Tibial artery (tissue), 4 donors: Measurements from ENCODE around the gene RORC.
"Not testable (repeated sequence)": the region's sequence is repeated elsewhere in the genome, so short reads cannot be mapped to it uniquely, and the experiment has no call there.

Experiments used
- DNase-seq, 2 donors: peaks; one replicate each; pipeline ENCODE4 v3.0.0-alpha.2; 2019
- H3K27ac ChIP-seq, 2 donors: fragments of 200-600 bp; sonication (generic) in 1 of 2; 1 replicate in 1 of 2; 2 replicates in 1 of 2; pipeline ENCODE4 v1.5.1; 2018 to 2019; ENCODE audit warnings: mild to moderate bottlenecking in 1 of 2
- H3K27me3 ChIP-seq, 2 donors: fragments of 200-600 bp; sonication (generic) in 1 of 2; one replicate each; pipeline versions ENCODE4 v1.5.1 to v1.6.0; 2016 to 2019
- H3K36me3 ChIP-seq, 3 donors: fragments of 200-600 bp; sonication (generic) in 2 of 3; one replicate each; pipeline ENCODE4 v1.5.1; 2016 to 2019; ENCODE audit warnings: mild to moderate bottlenecking in 2 of 3
- H3K4me1 ChIP-seq, 4 donors: fragments of 200-600 bp; sonication (generic) in 2 of 4; 1 replicate in 3 of 4; 2 replicates in 1 of 4; pipeline ENCODE4 v1.5.1; 2016 to 2019
- H3K4me3 ChIP-seq, 2 donors: fragments of 200-600 bp; sonication (generic) in 1 of 2; 1 replicate in 1 of 2; 2 replicates in 1 of 2; pipeline ENCODE4 v1.5.1; 2018 to 2019; ENCODE audit warnings: mild to moderate bottlenecking in 2 of 2
- H3K9me3 ChIP-seq, 3 donors: fragments of 200-600 bp; sonication (generic) in 1 of 3; one replicate each; pipeline ENCODE4 v1.5.1; 2016 to 2019
- CTCF ChIP-seq, 2 experiments: fragments of 200-600 bp in 1 of 2; fragments of 450-650 bp in 1 of 2; IDR thresholded peaks; one replicate each; pipeline ENCODE4 v1.5.1; 2017 to 2019; ENCODE audit warnings: antibody characterized with exemption in 2 of 2, mild to moderate bottlenecking in 1 of 2, moderate library complexity in 1 of 2
- intact Hi-C: fragments of 100-400 bp; cut with DNase I; formaldehyde crosslinking; loops from one replicate; pipeline ENCODE4 v1.15.0; 2023; ENCODE audit warnings: low total_unique reads

Gene RORC

DNA sequence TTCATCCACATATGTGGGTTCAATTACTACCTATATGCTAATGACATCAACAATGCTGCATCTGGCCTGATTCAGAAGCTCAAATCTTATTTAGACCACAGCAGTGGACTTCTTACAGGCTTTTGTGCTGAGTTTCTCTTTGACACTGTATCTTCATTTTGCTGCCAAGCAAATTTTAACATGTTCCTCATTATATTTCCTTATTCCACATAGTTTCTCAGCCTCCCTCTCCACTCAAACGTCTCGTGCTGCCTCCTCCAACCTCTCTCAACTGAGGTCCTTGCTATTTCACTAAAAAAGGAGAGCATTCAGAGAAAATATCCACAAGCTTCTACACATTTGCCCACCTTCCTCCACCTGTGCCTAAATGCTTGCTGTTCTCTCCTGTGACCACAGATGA lies 47.8 kb downstream of the RORC start:
- intact Hi-C loops: no loop called here
- H3K9me3 ChIP-seq: no peaks in the 10 kb centered on the region
- no peak for DNase-seq
- no peak for TF ChIP-seq CTCF (IDR thresholded peaks at IDR 0.05)
- peaks cover 0 to 35% (median 10%) of the 10 kb centered on the region in 3 donors for H3K36me3 ChIP-seq
- H3K4me3 ChIP-seq: no peak overlapping the region
- no peaks in the 10 kb centered on the region for H3K27me3 ChIP-seq
- H3K4me1 ChIP-seq: no peaks in the 10 kb centered on the region
- no peak overlapping the region for H3K27ac ChIP-seq

- Histone ChIP-seq H3K27ac (no peak overlapping the region), H3K27me3 (no peaks in the 10 kb centered on the region), H3K9me3 (no peaks in the 10 kb centered on the region), H3K36me3 (peaks cover 0 to 45% (median 16%) of the 10 kb centered on the region in 3 donors), H3K4me1 (no peaks in the 10 kb centered on the region), H3K4me3 (no peak overlapping the region)
- DNase-seq: no peak
- no peak for TF ChIP-seq CTCF (IDR thresholded peaks at IDR 0.05)
- intact Hi-C loops: no loop called here
These were observed 48.9 kb downstream of the RORC start for GRCh38 chr1:151782741-151783140.

GRCh38 chr1:151782026-151782425 lies 49.6 kb downstream of the RORC start:
- peaks cover 0 to 49% (median 18%) of the 10 kb centered on the region in 3 donors for H3K36me3 ChIP-seq
- H3K27ac ChIP-seq, DNase-seq, intact Hi-C loops, H3K9me3 ChIP-seq, H3K4me3 ChIP-seq, H3K27me3 ChIP-seq, H3K4me1 ChIP-seq: not testable (repeated sequence)

DNA sequence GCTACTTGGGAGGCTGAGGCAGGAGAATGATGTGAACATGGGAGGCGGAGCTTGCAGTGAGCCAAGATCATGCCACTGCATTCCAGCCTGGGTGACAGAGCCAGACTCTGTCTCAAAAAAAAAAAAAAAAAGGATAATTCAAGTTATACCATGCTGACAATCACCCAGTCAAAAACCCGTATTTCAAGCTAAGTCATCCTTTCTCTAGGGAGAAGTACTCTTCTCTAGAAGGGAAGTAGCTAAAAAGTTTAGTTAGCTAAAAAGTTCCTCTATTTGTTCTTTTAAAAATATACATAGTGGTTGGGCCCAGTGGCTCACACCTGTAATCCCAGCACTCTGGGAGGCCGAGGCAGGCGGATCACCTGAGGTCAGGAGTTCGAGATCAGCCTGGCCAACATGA lies 50.9 kb downstream of the RORC start:
- H3K36me3 ChIP-seq: peaks cover 0 to 62% (median 23%) of the 10 kb centered on the region in 3 donors
- intact Hi-C loops, H3K9me3 ChIP-seq, H3K4me1 ChIP-seq, H3K27ac ChIP-seq, H3K4me3 ChIP-seq, H3K27me3 ChIP-seq, DNase-seq: not testable (repeated sequence)

- Histone ChIP-seq H3K4me1 (no peaks in the 10 kb centered on the region), H3K27ac (no peak overlapping the region), H3K36me3 (peaks cover 0 to 71% (median 32%) of the 10 kb centered on the region in 3 donors), H3K4me3 (no peak overlapping the region), H3K9me3 (no peaks in the 10 kb centered on the region), H3K27me3 (no peaks in the 10 kb centered on the region)
- intact Hi-C loops: no loop called here
- DNase-seq: no peak
- TF ChIP-seq CTCF (IDR thresholded peaks at IDR 0.05): no peak
These were observed 51.8 kb downstream of the RORC start for GRCh38 chr1:151779852-151780251.

GRCh38 chr1:151777317-151777716 lies 54.3 kb downstream of the RORC start:
- no peak for DNase-seq
- Histone ChIP-seq H3K4me1 (no peaks in the 10 kb centered on the region), H3K9me3 (no peaks in the 10 kb centered on the region), H3K27me3 (no peaks in the 10 kb centered on the region), H3K36me3 (peaks cover 0 to 87% (median 38%) of the 10 kb centered on the region in 3 donors), H3K4me3 (no peak overlapping the region), H3K27ac (no peak overlapping the region)
- no peak for TF ChIP-seq CTCF (IDR thresholded peaks at IDR 0.05)
- intact Hi-C loops: no loop called here

GRCh38 chr1:151776665-151777062 lies 54.9 kb downstream of the RORC start:
- Histone ChIP-seq H3K4me1 (no peaks in the 10 kb centered on the region), H3K4me3 (no peak overlapping the region), H3K36me3 (peaks cover 0 to 80% (median 37%) of the 10 kb centered on the region in 3 donors), H3K9me3 (no peaks in the 10 kb centered on the region), H3K27me3 (no peaks in the 10 kb centered on the region), H3K27ac (no peak overlapping the region)
- no peak for DNase-seq
- intact Hi-C loops: no loop called here
- TF ChIP-seq CTCF (IDR thresholded peaks at IDR 0.05): no peak
